ENCODE data around the gene SLC36A3.

The SLC36A3 gene

GRCh38 chr5:151298063-151298855 is 5.3 kb downstream of the SLC36A3 start:
- DNase-seq, result peak; percentile 63
- H3K27ac ChIP-seq, result no peak overlapping the region
- TF ChIP-seq CTCF (IDR thresholded peaks at IDR 0.05; ENCODE audit: low read depth, low read length), result peak; percentile 75
- H3K9me3 ChIP-seq (ENCODE audit: severe bottlenecking), result no peaks in the 10 kb centered on the region
- peaks cover 9% of the 10 kb centered on the region for H3K27me3 ChIP-seq (ENCODE audit: insufficient read depth, low read depth, severe bottlenecking)
- no peak overlapping the region for H3K4me3 ChIP-seq (ENCODE audit: low read depth, low read length)
- H3K36me3 ChIP-seq, result no peaks in the 10 kb centered on the region

GRCh38 chr5:151296974-151297373 is 6.6 kb downstream of the SLC36A3 start:
- H3K9me3 ChIP-seq (ENCODE audit: severe bottlenecking), result no peaks in the 10 kb centered on the region
- TF ChIP-seq CTCF (IDR thresholded peaks at IDR 0.05; ENCODE audit: low read depth, low read length), result no peak
- no peaks in the 10 kb centered on the region for H3K36me3 ChIP-seq
- DNase-seq, result no peak
- H3K27ac ChIP-seq, result no peak overlapping the region
- H3K4me3 ChIP-seq (ENCODE audit: low read depth, low read length), result no peak overlapping the region
- H3K27me3 ChIP-seq (ENCODE audit: insufficient read depth, low read depth, severe bottlenecking), result peaks cover 9% of the 10 kb centered on the region

DNA sequence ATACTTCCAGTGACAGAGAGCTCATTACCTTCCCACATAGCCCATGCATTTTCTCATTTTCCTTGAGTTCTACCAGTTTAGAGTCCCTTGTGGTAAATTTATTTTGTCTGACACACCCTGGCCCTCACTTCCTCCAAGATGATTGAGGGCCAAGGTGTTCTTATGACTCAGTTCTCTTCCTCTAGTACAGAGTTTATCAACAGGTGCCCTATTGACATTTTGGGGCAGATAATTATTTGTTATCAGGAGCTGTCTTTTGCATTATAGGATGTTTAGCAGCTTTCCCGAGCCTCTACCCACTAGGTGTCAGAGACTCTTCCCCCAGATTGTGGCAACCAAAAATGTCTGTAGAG is 7.1 kb downstream of the SLC36A3 start:
- H3K4me3 ChIP-seq (ENCODE audit: low read depth, low read length), result no peak overlapping the region
- H3K9me3 ChIP-seq (ENCODE audit: severe bottlenecking), result no peaks in the 10 kb centered on the region
- H3K27ac ChIP-seq, result no peak overlapping the region
- DNase-seq, result no peak
- no peaks in the 10 kb centered on the region for H3K36me3 ChIP-seq
- H3K27me3 ChIP-seq (ENCODE audit: insufficient read depth, low read depth, severe bottlenecking), result peaks cover 6% of the 10 kb centered on the region
- TF ChIP-seq CTCF (IDR thresholded peaks at IDR 0.05; ENCODE audit: low read depth, low read length), result no peak

- TF ChIP-seq CTCF (IDR thresholded peaks at IDR 0.05; ENCODE audit: low read depth, low read length), result no peak
- no peak for DNase-seq
These were observed 7.6 kb downstream of the SLC36A3 start for GRCh38 chr5:151295791-151296477.

GRCh38 chr5:151295138-151295537 is 8.4 kb downstream of the SLC36A3 start:
- Histone ChIP-seq H3K36me3 (no peaks in the 10 kb centered on the region), H3K9me3 (ENCODE audit: severe bottlenecking) (no peaks in the 10 kb centered on the region), H3K4me3 (ENCODE audit: low read depth, low read length) (no peak overlapping the region), H3K27ac (no peak overlapping the region), H3K27me3 (ENCODE audit: insufficient read depth, low read depth, severe bottlenecking) (peaks cover 2% of the 10 kb centered on the region)
- no peak for DNase-seq
- TF ChIP-seq CTCF (IDR thresholded peaks at IDR 0.05; ENCODE audit: low read depth, low read length), result no peak

More at GRCh38 chr5:151295791-151296477, 7.6 kb downstream of the SLC36A3 start:
- Histone ChIP-seq H3K36me3 (no peaks in the 10 kb centered on the region), H3K27me3 (ENCODE audit: insufficient read depth, low read depth, severe bottlenecking) (peaks cover 2% of the 10 kb centered on the region), H3K4me3 (ENCODE audit: low read depth, low read length) (no peak overlapping the region), H3K27ac (no peak overlapping the region), H3K9me3 (ENCODE audit: severe bottlenecking) (no peaks in the 10 kb centered on the region)
